Mucosa of stomach (tissue), 1 donor: ENCODE measurements around the gene ADARB2.

ENCODE experiments used
- H3K27me3 ChIP-seq: one replicate; pipeline ENCODE4 v1.7.0; 2013; ENCODE audit warnings: mild to moderate bottlenecking, low read length; ENCODE audit not compliant: control insufficient read depth, insufficient read depth
- H3K36me3 ChIP-seq: one replicate; pipeline ENCODE4 v1.7.0; 2013; ENCODE audit warnings: low read length; ENCODE audit not compliant: control insufficient read depth, insufficient read depth
- H3K4me1 ChIP-seq: one replicate; pipeline ENCODE4 v1.7.0; 2013; ENCODE audit warnings: mild to moderate bottlenecking, low read length; ENCODE audit not compliant: control insufficient read depth, insufficient read depth
- H3K4me3 ChIP-seq: one replicate; pipeline ENCODE4 v1.7.0; 2013; ENCODE audit warnings: low read length
- H3K9ac ChIP-seq: one replicate; pipeline ENCODE4 v1.7.0; 2013; ENCODE audit warnings: mild to moderate bottlenecking, low read length, moderate library complexity
- H3K9me3 ChIP-seq: one replicate; pipeline ENCODE4 v1.7.0; 2013; ENCODE audit warnings: mild to moderate bottlenecking, low read length, moderate library complexity; ENCODE audit not compliant: control insufficient read depth
- donor health status: Pancreatic carcinoma.

Gene ADARB2

DNA sequence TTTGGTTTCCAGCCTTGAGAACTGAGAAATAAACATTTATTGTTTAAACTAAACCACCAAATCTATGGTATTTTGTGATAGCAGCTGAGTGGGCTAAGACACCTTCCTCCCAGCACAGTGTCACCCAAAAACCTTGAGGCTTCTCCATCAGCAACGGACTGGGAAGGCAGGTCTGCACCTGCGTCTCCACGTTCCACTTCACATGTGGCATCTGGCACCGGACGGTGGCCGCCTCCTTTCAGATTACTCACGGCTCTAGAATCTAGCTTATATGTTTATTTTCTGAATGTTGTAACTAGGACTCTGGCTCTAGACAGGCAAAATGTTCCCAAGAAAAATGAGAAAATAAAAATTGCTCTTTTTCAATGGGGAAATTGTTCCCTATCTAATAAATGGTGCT, 201.0 kb downstream of the ADARB2 start:
- no peak overlapping the region for H3K4me3 ChIP-seq
- H3K9me3 ChIP-seq, result no peaks in the 10 kb centered on the region
- no peaks in the 10 kb centered on the region for H3K4me1 ChIP-seq
- H3K27me3 ChIP-seq, result no peaks in the 10 kb centered on the region
- H3K9ac ChIP-seq, result no peak overlapping the region
- no peaks in the 10 kb centered on the region for H3K36me3 ChIP-seq

- Histone ChIP-seq H3K27me3 (no peaks in the 10 kb centered on the region), H3K9ac (no peak overlapping the region), H3K9me3 (no peaks in the 10 kb centered on the region), H3K4me1 (no peaks in the 10 kb centered on the region), H3K36me3 (no peaks in the 10 kb centered on the region), H3K4me3 (no peak overlapping the region)
Measured at GRCh38 chr10:1535301-1535965, 201.9 kb downstream of the ADARB2 start.

- H3K4me3 ChIP-seq, result no peak overlapping the region
- no peaks in the 10 kb centered on the region for H3K4me1 ChIP-seq
- no peak overlapping the region for H3K9ac ChIP-seq
- no peaks in the 10 kb centered on the region for H3K36me3 ChIP-seq
- H3K27me3 ChIP-seq, result no peaks in the 10 kb centered on the region
- no peaks in the 10 kb centered on the region for H3K9me3 ChIP-seq
Measured at GRCh38 chr10:1534820-1535219, 202.5 kb downstream of the ADARB2 start.

GRCh38 chr10:1532636-1533035, 204.7 kb downstream of the ADARB2 start:
- Histone ChIP-seq H3K9ac (no peak overlapping the region), H3K36me3 (no peaks in the 10 kb centered on the region), H3K27me3 (peaks cover 3% of the 10 kb centered on the region), H3K9me3 (no peaks in the 10 kb centered on the region), H3K4me3 (no peak overlapping the region), H3K4me1 (no peaks in the 10 kb centered on the region)

- no peaks in the 10 kb centered on the region for H3K4me1 ChIP-seq
- H3K27me3 ChIP-seq, result peaks cover 3% of the 10 kb centered on the region
- H3K36me3 ChIP-seq, result no peaks in the 10 kb centered on the region
Measured at GRCh38 chr10:1531883-1532597, 205.3 kb downstream of the ADARB2 start.

DNA sequence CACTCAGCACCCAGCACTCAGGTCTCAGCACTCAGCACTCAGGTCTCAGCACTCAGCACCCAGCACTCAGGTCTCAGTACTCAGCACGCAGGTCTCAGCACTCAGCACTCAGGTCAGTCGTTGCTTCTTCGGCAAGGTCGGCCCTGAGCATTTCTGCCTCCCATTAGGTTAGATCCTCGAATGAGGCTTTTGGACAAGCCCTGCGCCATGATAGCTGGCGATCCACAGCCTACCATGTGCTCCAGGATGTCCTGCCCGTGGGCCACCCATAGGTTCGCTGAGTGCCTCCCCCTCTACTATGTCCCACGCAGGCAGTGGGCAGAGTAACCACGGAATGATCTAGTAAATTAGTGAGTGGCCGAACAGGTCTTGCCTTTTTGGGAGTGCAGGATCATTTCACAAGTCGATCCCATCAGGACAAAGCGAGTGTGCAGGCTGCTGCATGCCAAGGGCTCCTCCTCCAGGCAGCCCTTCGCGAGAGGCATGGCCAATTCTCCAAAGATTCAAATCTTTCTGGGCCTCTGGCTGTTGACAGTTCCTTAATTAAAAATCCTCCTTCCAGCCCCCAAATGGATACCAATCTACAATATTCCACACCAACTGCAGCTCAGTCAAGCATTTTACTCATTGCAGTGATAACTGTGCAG, 206.3 kb downstream of the ADARB2 start:
- Histone ChIP-seq H3K4me3 (no peak overlapping the region), H3K9ac (no peak overlapping the region), H3K36me3 (no peaks in the 10 kb centered on the region), H3K4me1 (no peaks in the 10 kb centered on the region), H3K9me3 (no peaks in the 10 kb centered on the region), H3K27me3 (peaks cover 3% of the 10 kb centered on the region)

More at GRCh38 chr10:1531883-1532597, 205.3 kb downstream of the ADARB2 start:
- H3K4me3 ChIP-seq, result no peak overlapping the region
- no peaks in the 10 kb centered on the region for H3K9me3 ChIP-seq
- no peak overlapping the region for H3K9ac ChIP-seq

- Histone ChIP-seq H3K27me3 (peaks cover 7% of the 10 kb centered on the region), H3K9ac (no peak overlapping the region), H3K36me3 (no peaks in the 10 kb centered on the region), H3K9me3 (no peaks in the 10 kb centered on the region), H3K4me1 (no peaks in the 10 kb centered on the region), H3K4me3 (no peak overlapping the region)
Measured at GRCh38 chr10:1529806-1530413, 207.4 kb downstream of the ADARB2 start.

DNA sequence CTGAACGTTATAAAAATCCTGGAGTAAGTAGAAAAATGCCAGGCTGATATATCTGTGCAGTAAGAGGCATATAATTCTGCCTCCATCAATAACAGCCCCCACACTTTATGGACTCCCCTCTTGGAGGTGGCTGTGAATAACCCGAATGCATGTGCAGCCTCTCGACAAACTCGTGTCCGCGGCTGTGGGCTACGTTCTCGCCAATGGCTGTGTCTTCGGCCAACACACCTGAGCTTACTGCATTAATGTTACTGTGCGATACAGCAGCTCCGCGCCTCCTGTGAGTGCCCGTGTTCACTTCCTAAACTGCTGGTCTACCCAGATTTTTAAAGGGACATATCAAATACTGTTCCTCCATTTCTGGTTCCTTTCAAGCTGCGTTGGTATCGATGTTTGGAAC, 209.4 kb downstream of the ADARB2 start:
- Histone ChIP-seq H3K9ac (no peak overlapping the region), H3K9me3 (no peaks in the 10 kb centered on the region), H3K4me1 (no peaks in the 10 kb centered on the region), H3K27me3 (peaks cover 7% of the 10 kb centered on the region), H3K4me3 (no peak overlapping the region), H3K36me3 (no peaks in the 10 kb centered on the region)

- Histone ChIP-seq H3K4me1 (no peaks in the 10 kb centered on the region), H3K36me3 (no peaks in the 10 kb centered on the region), H3K4me3 (no peak overlapping the region), H3K9ac (no peak overlapping the region), H3K9me3 (no peaks in the 10 kb centered on the region), H3K27me3 (peaks cover 7% of the 10 kb centered on the region)
Measured at GRCh38 chr10:1526436-1527055, 210.8 kb downstream of the ADARB2 start.

GRCh38 chr10:1525354-1526162, 211.8 kb downstream of the ADARB2 start:
- H3K36me3 ChIP-seq, result no peaks in the 10 kb centered on the region
- H3K9ac ChIP-seq, result no peak overlapping the region
- H3K27me3 ChIP-seq, result peaks cover 7% of the 10 kb centered on the region
- H3K4me3 ChIP-seq, result no peak overlapping the region
- no peaks in the 10 kb centered on the region for H3K4me1 ChIP-seq
- H3K9me3 ChIP-seq, result no peaks in the 10 kb centered on the region

GRCh38 chr10:1524540-1524939, 212.8 kb downstream of the ADARB2 start:
- no peak overlapping the region for H3K9ac ChIP-seq
- H3K27me3 ChIP-seq, result peaks cover 7% of the 10 kb centered on the region
- no peaks in the 10 kb centered on the region for H3K9me3 ChIP-seq

More at GRCh38 chr10:1524540-1524939, 212.8 kb downstream of the ADARB2 start:
- H3K4me1 ChIP-seq, result no peaks in the 10 kb centered on the region
- H3K36me3 ChIP-seq, result no peaks in the 10 kb centered on the region
- H3K4me3 ChIP-seq, result no peak overlapping the region
